Neural progenitor cell (in vitro differentiated cells): ENCODE results near the gene PACRG. TPM values are rescaled to one million over a fixed set of nuclear protein-coding genes. Genes with fewer than 3 reads are reported as not detected.

Source experiments
- DNase-seq: peaks from one replicate; pipeline ENCODE4 v3.0.0-alpha.2; 2016; ENCODE audit warnings: low spot score
- H2AFZ ChIP-seq: fragments of 200-600 bp; sonication (generic); replicated peaks from 2 replicates; pipeline ENCODE4 v1.6.1; 2016; ENCODE audit warnings: antibody characterized with exemption
- H3F3A ChIP-seq: fragments of 200-600 bp; sonication (generic); 2 replicates; pipeline ENCODE4 v1.6.1; 2016; ENCODE audit warnings: antibody characterized with exemption, low read depth
- H3K27ac ChIP-seq: fragments of 200-600 bp; sonication (generic); 2 replicates; pipeline ENCODE4 v1.5.1; 2016; ENCODE audit warnings: mild to moderate bottlenecking
- H3K27me3 ChIP-seq: fragments of 200-600 bp; sonication (generic); 2 replicates; pipeline ENCODE4 v1.6.1; 2016; ENCODE audit warnings: mild to moderate bottlenecking, moderate library complexity
- H3K36me3 ChIP-seq: fragments of 200-600 bp; sonication (generic); 2 replicates; pipeline ENCODE4 v1.5.1; 2016
- H3K4me1 ChIP-seq: fragments of 200-600 bp; sonication (generic); 2 replicates; pipeline ENCODE4 v1.6.1; 2016; ENCODE audit warnings: mixed run types
- H3K4me2 ChIP-seq: fragments of 200-600 bp; sonication (generic); 2 replicates; pipeline ENCODE4 v1.6.1; 2016
- H3K4me3 ChIP-seq: fragments of 200-600 bp; sonication (generic); 2 replicates; pipeline ENCODE4 v1.5.1; 2016
- H3K79me2 ChIP-seq: fragments of 200-600 bp; sonication (generic); 2 replicates; pipeline ENCODE4 v1.6.1; 2016; ENCODE audit warnings: low read depth
- H3K9ac ChIP-seq: fragments of 200-600 bp; sonication (generic); 2 replicates; pipeline ENCODE4 v1.6.1; 2016
- H3K9me3 ChIP-seq: fragments of 200-600 bp; sonication (generic); 2 replicates; pipeline ENCODE4 v1.5.1; 2016; ENCODE audit warnings: low read depth
- H4K20me1 ChIP-seq: fragments of 200-600 bp; sonication (generic); 2 replicates; pipeline ENCODE4 v1.6.1; 2016; ENCODE audit warnings: low read depth
- H3K27ac Mint-ChIP-seq: 3 replicates; pipeline ENCODE4 v1.8.0; 2021; ENCODE audit warnings: mixed read lengths
- H3K27me3 Mint-ChIP-seq: 2 replicates; pipeline ENCODE4 v1.8.0; 2022; ENCODE audit warnings: low read depth, mild to moderate bottlenecking, inconsistent platforms, moderate library complexity, mixed read lengths; ENCODE audit not compliant: insufficient read depth
- H3K36me3 Mint-ChIP-seq: 3 replicates; pipeline ENCODE4 v1.8.0; 2021; ENCODE audit warnings: mixed read lengths
- H3K4me1 Mint-ChIP-seq: 3 replicates; pipeline ENCODE4 v1.8.0; 2021; ENCODE audit warnings: mixed read lengths
- H3K4me3 Mint-ChIP-seq: 3 replicates; pipeline ENCODE4 v1.8.0; 2021; ENCODE audit warnings: mild to moderate bottlenecking, moderate library complexity, mixed read lengths
- H3K9me3 Mint-ChIP-seq: 3 replicates; pipeline ENCODE4 v1.8.0; 2020; ENCODE audit warnings: mixed read lengths
- CTCF ChIP-seq: fragments of 200-600 bp; sonication (generic); IDR thresholded peaks from 2 replicates; pipeline ENCODE4 v1.5.1; 2017; ENCODE audit warnings: antibody characterized with exemption, mild to moderate bottlenecking
- EZH2 ChIP-seq: fragments of 200-600 bp; sonication (generic); IDR thresholded peaks from 2 replicates; pipeline ENCODE4 v1.6.1; 2017; ENCODE audit warnings: antibody characterized with exemption, mild to moderate bottlenecking, moderate library complexity
- EZH2phosphoT487 ChIP-seq: fragments of 200-600 bp; sonication (generic); IDR thresholded peaks from 2 replicates; pipeline ENCODE4 v1.6.1; 2017; ENCODE audit warnings: antibody characterized with exemption
- total RNA-seq: library from RNA; depleted of rRNA; stranded (reverse); fragments of >200 nt; gene quantifications from 2 replicates; pipeline ENCODE4 v1.2.3, GENCODE V29; 2015; ENCODE audit warnings: low replicate concordance

PACRG gene
- total RNA-seq, 1 donor from 2014 or later, result 0.30 TPM

- H3K27me3 Mint-ChIP-seq, result peaks cover 2% of the 10 kb centered on the region
- H3K36me3 ChIP-seq, result no peaks in the 10 kb centered on the region
- H3K36me3 Mint-ChIP-seq, result no peaks in the 10 kb centered on the region
- TF ChIP-seq CTCF (no peak), EZH2phosphoT487 (no peak), EZH2 (no peak)
- no peak overlapping the region for H3K27ac ChIP-seq
- no peak overlapping the region for H2AFZ ChIP-seq
- peaks cover 10% of the 10 kb centered on the region for H3K4me1 ChIP-seq
- H4K20me1 ChIP-seq, result no peaks in the 10 kb centered on the region
- no peak overlapping the region for H3K9ac ChIP-seq
- H3K9me3 Mint-ChIP-seq, result no peaks in the 10 kb centered on the region
- no peaks in the 10 kb centered on the region for H3F3A ChIP-seq
- no peaks in the 10 kb centered on the region for H3K27me3 ChIP-seq
- H3K27ac Mint-ChIP-seq, result no peak overlapping the region
- no peak overlapping the region for H3K4me3 ChIP-seq
- peaks cover 32% of the 10 kb centered on the region for H3K4me1 Mint-ChIP-seq
- H3K9me3 ChIP-seq, result no peaks in the 10 kb centered on the region
- no peak for DNase-seq
- no peaks in the 10 kb centered on the region for H3K79me2 ChIP-seq
- H3K4me2 ChIP-seq, result no peak overlapping the region
- no peak overlapping the region for H3K4me3 Mint-ChIP-seq
Measured at GRCh38 chr6:163319609-163320366, 592.0 kb downstream of the PACRG start.

- Histone ChIP-seq H3K79me2 (no peaks in the 10 kb centered on the region), H3K4me3 (no peak overlapping the region), H3K36me3 (no peaks in the 10 kb centered on the region), H3K27me3 (no peaks in the 10 kb centered on the region), H3K4me2 (no peak overlapping the region), H3K9ac (no peak overlapping the region), H3K27ac (no peak overlapping the region), H3F3A (no peaks in the 10 kb centered on the region), H2AFZ (no peak overlapping the region), H3K4me1 (peaks cover 12% of the 10 kb centered on the region), H4K20me1 (no peaks in the 10 kb centered on the region), H3K9me3 (no peaks in the 10 kb centered on the region)
- Mint-ChIP-seq H3K36me3 (no peaks in the 10 kb centered on the region), H3K9me3 (no peaks in the 10 kb centered on the region), H3K4me3 (no peak overlapping the region), H3K4me1 (peaks cover 32% of the 10 kb centered on the region), H3K27ac (no peak overlapping the region), H3K27me3 (peaks cover 4% of the 10 kb centered on the region)
- DNase-seq, result no peak
- TF ChIP-seq CTCF, result no peak
- TF ChIP-seq EZH2, result no peak
- TF ChIP-seq EZH2phosphoT487, result no peak
Measured at GRCh38 chr6:163320402-163320801, 592.6 kb downstream of the PACRG start.

- Histone ChIP-seq H3K4me3 (no peak overlapping the region), H3F3A (no peaks in the 10 kb centered on the region), H3K4me1 (peaks cover 12% of the 10 kb centered on the region), H2AFZ (no peak overlapping the region), H3K36me3 (no peaks in the 10 kb centered on the region), H3K9me3 (no peaks in the 10 kb centered on the region), H3K9ac (no peak overlapping the region), H3K27ac (no peak overlapping the region), H3K27me3 (no peaks in the 10 kb centered on the region), H3K79me2 (no peaks in the 10 kb centered on the region), H3K4me2 (no peak overlapping the region), H4K20me1 (no peaks in the 10 kb centered on the region)
- H3K9me3 Mint-ChIP-seq, result no peaks in the 10 kb centered on the region
- peaks cover 4% of the 10 kb centered on the region for H3K27me3 Mint-ChIP-seq
- TF ChIP-seq EZH2, result no peak
- no peak for TF ChIP-seq CTCF
- no peak for TF ChIP-seq EZH2phosphoT487
- no peak overlapping the region for H3K4me3 Mint-ChIP-seq
- peaks cover 29% of the 10 kb centered on the region for H3K4me1 Mint-ChIP-seq
- H3K27ac Mint-ChIP-seq, result no peak overlapping the region
- no peaks in the 10 kb centered on the region for H3K36me3 Mint-ChIP-seq
- DNase-seq, result no peak
Measured at GRCh38 chr6:163320804-163321203, 593.0 kb downstream of the PACRG start.
